ENCODE results near the gene RANBP10. TPM values are rescaled to one million over a fixed set of nuclear protein-coding genes. Genes with fewer than 3 reads are reported as not detected.

RANBP10 gene
- total RNA-seq, 1 donor from 2014 or later, result 11.4 TPM

GRCh38 chr16:67782567-67783352 is 23.6 kb downstream of the RANBP10 start:
- no peak for DNase-seq (ENCODE audit: low spot score)
- TF ChIP-seq EZH2 (IDR thresholded peaks at IDR 0.05), result no peak
- no peak for TF ChIP-seq EZH2phosphoT487 (IDR thresholded peaks at IDR 0.05)
- TF ChIP-seq, protein P1, sequence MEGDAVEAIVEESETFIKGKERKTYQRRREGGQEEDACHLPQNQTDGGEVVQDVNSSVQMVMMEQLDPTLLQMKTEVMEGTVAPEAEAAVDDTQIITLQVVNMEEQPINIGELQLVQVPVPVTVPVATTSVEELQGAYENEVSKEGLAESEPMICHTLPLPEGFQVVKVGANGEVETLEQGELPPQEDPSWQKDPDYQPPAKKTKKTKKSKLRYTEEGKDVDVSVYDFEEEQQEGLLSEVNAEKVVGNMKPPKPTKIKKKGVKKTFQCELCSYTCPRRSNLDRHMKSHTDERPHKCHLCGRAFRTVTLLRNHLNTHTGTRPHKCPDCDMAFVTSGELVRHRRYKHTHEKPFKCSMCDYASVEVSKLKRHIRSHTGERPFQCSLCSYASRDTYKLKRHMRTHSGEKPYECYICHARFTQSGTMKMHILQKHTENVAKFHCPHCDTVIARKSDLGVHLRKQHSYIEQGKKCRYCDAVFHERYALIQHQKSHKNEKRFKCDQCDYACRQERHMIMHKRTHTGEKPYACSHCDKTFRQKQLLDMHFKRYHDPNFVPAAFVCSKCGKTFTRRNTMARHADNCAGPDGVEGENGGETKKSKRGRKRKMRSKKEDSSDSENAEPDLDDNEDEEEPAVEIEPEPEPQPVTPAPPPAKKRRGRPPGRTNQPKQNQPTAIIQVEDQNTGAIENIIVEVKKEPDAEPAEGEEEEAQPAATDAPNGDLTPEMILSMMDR (IDR thresholded peaks at IDR 0.05), result no peak
- no peaks in the 10 kb centered on the region for H3K27me3 Mint-ChIP-seq (ENCODE audit: insufficient read depth, low read depth)
- H3K36me3 Mint-ChIP-seq, result peaks cover 16% of the 10 kb centered on the region
- peaks cover 2% of the 10 kb centered on the region for H3K9me3 Mint-ChIP-seq
- Histone ChIP-seq H3K79me2 (ENCODE audit: low read depth) (peaks cover 66% of the 10 kb centered on the region), H3K27ac (no peak overlapping the region), H3K4me3 (no peak overlapping the region), H3F3A (ENCODE audit: low read depth) (no peaks in the 10 kb centered on the region), H3K4me2 (no peak overlapping the region), H2AFZ (replicated peaks) (no peak overlapping the region), H4K20me1 (ENCODE audit: low read depth) (peaks cover 17% of the 10 kb centered on the region), H3K9me3 (ENCODE audit: low read depth) (no peaks in the 10 kb centered on the region), H3K9ac (no peak overlapping the region), H3K36me3 (no peaks in the 10 kb centered on the region), H3K27me3 (no peaks in the 10 kb centered on the region), H3K4me1 (no peaks in the 10 kb centered on the region)
- H3K4me3 Mint-ChIP-seq, result no peak overlapping the region
- no peak overlapping the region for H3K27ac Mint-ChIP-seq
- no peaks in the 10 kb centered on the region for H3K4me1 Mint-ChIP-seq

GRCh38 chr16:67781565-67781921 is 24.8 kb downstream of the RANBP10 start:
- no peaks in the 10 kb centered on the region for H3K27me3 ChIP-seq
- H3F3A ChIP-seq (ENCODE audit: low read depth), result no peaks in the 10 kb centered on the region
- H3K4me1 ChIP-seq, result no peaks in the 10 kb centered on the region
- H3K9ac ChIP-seq, result no peak overlapping the region
- no peak overlapping the region for H3K4me3 ChIP-seq
- no peak overlapping the region for H3K27ac ChIP-seq
- H3K4me1 Mint-ChIP-seq, result no peaks in the 10 kb centered on the region
- H3K79me2 ChIP-seq (ENCODE audit: low read depth), result peaks cover 66% of the 10 kb centered on the region
- no peaks in the 10 kb centered on the region for H3K9me3 ChIP-seq (ENCODE audit: low read depth)
- no peak overlapping the region for H2AFZ ChIP-seq (replicated peaks)
- H3K4me2 ChIP-seq, result no peak overlapping the region
- TF ChIP-seq EZH2 (IDR thresholded peaks at IDR 0.05), result no peak
- TF ChIP-seq, protein P1 (IDR thresholded peaks at IDR 0.05), result no peak
- no peak for TF ChIP-seq EZH2phosphoT487 (IDR thresholded peaks at IDR 0.05)
- H3K36me3 Mint-ChIP-seq, result peaks cover 17% of the 10 kb centered on the region
- peaks cover 17% of the 10 kb centered on the region for H4K20me1 ChIP-seq (ENCODE audit: low read depth)
- H3K4me3 Mint-ChIP-seq, result no peak overlapping the region
- H3K9me3 Mint-ChIP-seq, result peaks cover 4% of the 10 kb centered on the region
- no peak overlapping the region for H3K27ac Mint-ChIP-seq
- H3K27me3 Mint-ChIP-seq (ENCODE audit: insufficient read depth, low read depth), result no peaks in the 10 kb centered on the region
- DNase-seq (ENCODE audit: low spot score), result no peak
- no peaks in the 10 kb centered on the region for H3K36me3 ChIP-seq

GRCh38 chr16:67780847-67781564 is 25.4 kb downstream of the RANBP10 start:
- Mint-ChIP-seq H3K4me3 (no peak overlapping the region), H3K4me1 (no peaks in the 10 kb centered on the region), H3K27ac (no peak overlapping the region), H3K9me3 (peaks cover 4% of the 10 kb centered on the region), H3K36me3 (peaks cover 14% of the 10 kb centered on the region), H3K27me3 (ENCODE audit: insufficient read depth, low read depth) (no peaks in the 10 kb centered on the region)
- H3K4me2 ChIP-seq, result no peak overlapping the region
- H4K20me1 ChIP-seq (ENCODE audit: low read depth), result peaks cover 17% of the 10 kb centered on the region
- H3K36me3 ChIP-seq, result no peaks in the 10 kb centered on the region
- DNase-seq (ENCODE audit: low spot score), result no peak
- no peak for TF ChIP-seq EZH2 (IDR thresholded peaks at IDR 0.05)
- no peak for TF ChIP-seq EZH2phosphoT487 (IDR thresholded peaks at IDR 0.05)
- TF ChIP-seq, protein P1 (IDR thresholded peaks at IDR 0.05), result no peak
- peaks cover 66% of the 10 kb centered on the region for H3K79me2 ChIP-seq (ENCODE audit: low read depth)
- no peaks in the 10 kb centered on the region for H3K27me3 ChIP-seq
- no peak overlapping the region for H3K4me3 ChIP-seq
- no peaks in the 10 kb centered on the region for H3K9me3 ChIP-seq (ENCODE audit: low read depth)
- H3K4me1 ChIP-seq, result no peaks in the 10 kb centered on the region
- no peak overlapping the region for H2AFZ ChIP-seq (replicated peaks)
- H3K27ac ChIP-seq, result no peak overlapping the region
- H3F3A ChIP-seq (ENCODE audit: low read depth), result no peaks in the 10 kb centered on the region
- no peak overlapping the region for H3K9ac ChIP-seq
